CD14-positive monocyte (primary cell): Measurements from ENCODE around the gene RAB4B. TPM values are rescaled to one million over a fixed set of nuclear protein-coding genes. Genes with fewer than 3 reads are reported as not detected.

Source experiments
- DNase-seq, 3 donors: peaks; one replicate each; pipeline ENCODE4 v3.0.0-alpha.2; 2011 to 2022
- H2AFZ ChIP-seq: 2 replicates; pipeline ENCODE4 v1.6.0; 2012; ENCODE audit warnings: mild to moderate bottlenecking, low read depth, low read length, inconsistent platforms; ENCODE audit not compliant: insufficient read depth, poor library complexity, severe bottlenecking
- H3K27ac ChIP-seq, 2 donors: 1 replicate in 1 of 2; 2 replicates in 1 of 2; pipeline ENCODE4 v1.5.1; 2012 to 2013; ENCODE audit warnings: low read length in 2 of 2, control low read depth in 1 of 2, inconsistent platforms in 1 of 2, low read depth in 1 of 2, mild to moderate bottlenecking in 1 of 2
- H3K27me3 ChIP-seq, 2 donors: one replicate each; pipeline versions ENCODE4 v1.6.0 to v1.6.1; 2011 to 2013; ENCODE audit warnings: low read length in 2 of 2; ENCODE audit not compliant: control insufficient read depth in 2 of 2, insufficient read depth in 2 of 2
- H3K36me3 ChIP-seq, 2 donors: replicated peaks in 1 of 2; 1 replicate in 1 of 2; 2 replicates in 1 of 2; pipeline versions ENCODE4 v1.5.1 to v1.6.1; 2012 to 2013; ENCODE audit warnings: low read length in 2 of 2, control low read depth in 1 of 2, inconsistent platforms in 1 of 2, mild to moderate bottlenecking in 1 of 2; ENCODE audit not compliant: insufficient read depth in 2 of 2, control insufficient read depth in 1 of 2
- H3K4me1 ChIP-seq, 2 donors: 1 replicate in 1 of 2; 2 replicates in 1 of 2; pipeline versions ENCODE4 v1.5.1 to v1.6.1; 2012 to 2013; ENCODE audit warnings: low read length in 2 of 2, control low read depth in 1 of 2, inconsistent platforms in 1 of 2, mild to moderate bottlenecking in 1 of 2, moderate library complexity in 1 of 2; ENCODE audit not compliant: insufficient read depth in 2 of 2, control insufficient read depth in 1 of 2
- H3K4me2 ChIP-seq: replicated peaks from 2 replicates; pipeline ENCODE3; 2012; ENCODE audit warnings: low read length, moderate library complexity, mild to moderate bottlenecking; ENCODE audit not compliant: poor library complexity, severe bottlenecking; ENCODE audit errors: extremely low read depth
- H3K4me3 ChIP-seq, 3 experiments: fragments of 200-600 bp in 1 of 3; sonication (generic) in 1 of 3; replicated peaks in 1 of 3; 1 replicate in 2 of 3; 2 replicates in 1 of 3; pipeline ENCODE4 v1.5.1; 2011 to 2013; ENCODE audit warnings: low read length in 3 of 3, mild to moderate bottlenecking in 3 of 3, control low read depth in 2 of 3, low read depth in 2 of 3, inconsistent platforms in 1 of 3, moderate library complexity in 1 of 3
- H3K79me2 ChIP-seq: 2 replicates; pipeline ENCODE4 v1.6.0; 2012; ENCODE audit warnings: mild to moderate bottlenecking, control low read depth, inconsistent platforms, low read length, moderate library complexity; ENCODE audit not compliant: insufficient read depth
- H3K9ac ChIP-seq: 2 replicates; pipeline ENCODE4 v1.6.0; 2017; ENCODE audit warnings: low read length, mild to moderate bottlenecking; ENCODE audit not compliant: insufficient read depth, poor library complexity, severe bottlenecking
- H3K9me3 ChIP-seq, 2 donors: replicated peaks in 1 of 2; 1 replicate in 1 of 2; 2 replicates in 1 of 2; pipeline versions ENCODE4 v1.5.1 to v1.6.1; 2012 to 2013; ENCODE audit warnings: low read length in 2 of 2, control low read depth in 1 of 2; ENCODE audit not compliant: control insufficient read depth in 1 of 2, insufficient read depth in 1 of 2
- H4K20me1 ChIP-seq: 2 replicates; pipeline ENCODE4 v1.6.0; 2012; ENCODE audit warnings: mild to moderate bottlenecking, low read length, control low read depth, moderate library complexity; ENCODE audit not compliant: insufficient read depth
- H3K27ac Mint-ChIP-seq, 7 donors: one replicate each; pipeline ENCODE4 v1.8.0; 2020; ENCODE audit warnings: mild to moderate bottlenecking in 7 of 7, mixed read lengths in 7 of 7, moderate library complexity in 6 of 7, inconsistent platforms in 2 of 7
- H3K27me3 Mint-ChIP-seq, 3 donors: one replicate each; pipeline ENCODE4 v1.8.0; 2021 to 2022; ENCODE audit warnings: low read depth in 3 of 3, mild to moderate bottlenecking in 3 of 3, mixed read lengths in 3 of 3, moderate library complexity in 3 of 3, inconsistent platforms in 1 of 3
- H3K36me3 Mint-ChIP-seq, 2 donors: one replicate each; pipeline ENCODE4 v1.8.0; 2020; ENCODE audit warnings: mixed read lengths in 2 of 2, inconsistent platforms in 1 of 2, mild to moderate bottlenecking in 1 of 2
- H3K4me1 Mint-ChIP-seq: one replicate; pipeline ENCODE4 v1.8.0; 2020; ENCODE audit warnings: mild to moderate bottlenecking, mixed read lengths
- H3K4me3 Mint-ChIP-seq, 2 donors: one replicate each; pipeline ENCODE4 v1.8.0; 2020; ENCODE audit warnings: mild to moderate bottlenecking in 2 of 2, mixed read lengths in 2 of 2, moderate library complexity in 1 of 2
- H3K9me3 Mint-ChIP-seq, 7 donors: one replicate each; pipeline ENCODE4 v1.8.0; 2020 to 2022; ENCODE audit warnings: mixed read lengths in 7 of 7, mild to moderate bottlenecking in 6 of 7, moderate library complexity in 6 of 7, inconsistent platforms in 2 of 7
- CTCF ChIP-seq: fragments of 200-600 bp; IDR thresholded peaks from one replicate; pipeline ENCODE4 v1.8.0; 2022; ENCODE audit warnings: antibody characterized with exemption, mild to moderate bottlenecking
- WGBS: methylation state at CpG from one replicate; pipeline ENCODE4 v1.1.5; 2013; ENCODE audit warnings: missing lambda C conversion rate; ENCODE audit not compliant: insufficient coverage; 5-methylcytosine and 5-hydroxymethylcytosine counted together
- intact Hi-C, 2 donors: fragments of 100-400 bp; cut with micrococcal nuclease; formaldehyde crosslinking; loops; one replicate each; pipeline versions ENCODE4 v1.15.0 to v1.15.1; 2023
- polyA plus RNA-seq, 3 donors: library from polyadenylated mRNA; depleted of rRNA in 1 of 3; unstranded in 2 of 3; stranded (reverse) in 1 of 3; fragments of 300-500 nt in 2 of 3; fragments of >200 nt in 1 of 3; fragmentation: Illumina TruSeq in 2 of 3; gene quantifications; 1 replicate in 2 of 3; 2 replicates in 1 of 3; pipeline ENCODE4 v1.2.3, GENCODE V29; 2012 to 2021

Gene RAB4B
- polyA plus RNA-seq, 3 donors: 89.4 to 132 (median 108) TPM

GRCh38 chr19:40800339-40800996 lies 22.4 kb downstream of the RAB4B start:
- no peak for TF ChIP-seq CTCF
- H3K27me3 ChIP-seq: no peaks in the 10 kb centered on the region
- H3K36me3 ChIP-seq: peaks cover 36 to 53% of the 10 kb centered on the region in 2 donors
- peak overlapping the region; percentile 72 for H3K9ac ChIP-seq
- Mint-ChIP-seq H3K4me3 (peak overlapping the region; percentile 91 to 96), H3K27me3 (peaks cover 0 to 3% (median 0%) of the 10 kb centered on the region in 3 donors), H3K36me3 (peaks cover 41 to 60% of the 10 kb centered on the region in 2 donors), H3K27ac (peak overlapping the region; percentile 83 to 97 (median 90)), H3K4me1 (peaks cover 75% of the 10 kb centered on the region), H3K9me3 (no peaks in the 10 kb centered on the region)
- H3K4me2 ChIP-seq: peak overlapping the region; percentile 94
- intact Hi-C loops: loop anchor here in 1 of 2 donors (10.0 kb wide), 1 partner anchor 46 kb away; the partner anchor contains the start of genes ACTMAP and SNRPA
- H3K4me1 ChIP-seq: peaks cover 61 to 62% of the 10 kb centered on the region in 2 donors
- WGBS: 90% methylated on average over 23 of the region's 27 CpGs
- peak overlapping the region; percentile 94 for H3K4me3 ChIP-seq
- H4K20me1 ChIP-seq: peaks cover 61% of the 10 kb centered on the region
- peaks cover 64% of the 10 kb centered on the region for H3K79me2 ChIP-seq
- H2AFZ ChIP-seq: no peak overlapping the region
- DNase-seq: no peak
- peak overlapping the region; percentile 61 to 83 for H3K27ac ChIP-seq
- H3K9me3 ChIP-seq: no peaks in the 10 kb centered on the region

- Mint-ChIP-seq H3K36me3 (peaks cover 42 to 57% of the 10 kb centered on the region in 2 donors), H3K9me3 (no peaks in the 10 kb centered on the region), H3K27me3 (peaks cover 0 to 3% (median 0%) of the 10 kb centered on the region in 3 donors), H3K27ac (peak overlapping the region in 1 of 7 donors; percentile 54), H3K4me1 (peaks cover 79% of the 10 kb centered on the region), H3K4me3 (peak overlapping the region in 1 of 2 donors; percentile 46)
- no peak overlapping the region for H3K27ac ChIP-seq
- peaks cover 38 to 56% of the 10 kb centered on the region in 2 donors for H3K36me3 ChIP-seq
- H3K4me1 ChIP-seq: peaks cover 63 to 66% of the 10 kb centered on the region in 2 donors
- H3K27me3 ChIP-seq: no peaks in the 10 kb centered on the region
- TF ChIP-seq CTCF: no peak
- no peak overlapping the region for H3K9ac ChIP-seq
- intact Hi-C loops: loop anchor here in 1 of 2 donors (10.0 kb wide), 1 partner anchor 46 kb away; the partner anchor contains the start of genes ACTMAP and SNRPA
- WGBS: 97% methylated on average over 27 of the region's 27 CpGs
- H3K9me3 ChIP-seq: no peaks in the 10 kb centered on the region
- peaks cover 69% of the 10 kb centered on the region for H3K79me2 ChIP-seq
- H2AFZ ChIP-seq: no peak overlapping the region
- H4K20me1 ChIP-seq: peaks cover 66% of the 10 kb centered on the region
- no peak for DNase-seq
- H3K4me2 ChIP-seq: peak overlapping the region; percentile 94
- peak overlapping the region in 1 of 3 experiments; percentile 94 for H3K4me3 ChIP-seq
Measured at GRCh38 chr19:40800997-40801377, 22.9 kb downstream of the RAB4B start.
